Epithelial cell of esophagus (primary cell): Measurements from ENCODE around the gene SLC29A4.
"Not testable (repeated sequence)": the region's sequence is repeated elsewhere in the genome, so short reads cannot be mapped to it uniquely, and the experiment has no call there.

Experiments
- DNase-seq: peaks from one replicate; pipeline ENCODE4 v3.0.0; 2010; ENCODE audit warnings: low read depth
- H3K4me3 ChIP-seq: 2 replicates; pipeline ENCODE4 v1.5.1; 2011; ENCODE audit warnings: mild to moderate bottlenecking, low read length, control low read depth
- TF ChIP-seq, protein P1 (sequence below): IDR thresholded peaks from 2 replicates; pipeline ENCODE4 v1.5.1; 2011; ENCODE audit warnings: low read depth, mild to moderate bottlenecking, low read length, control low read depth, inconsistent platforms; ENCODE audit not compliant: insufficient read depth; ENCODE audit errors: missing control alignments

The SLC29A4 gene

DNA sequence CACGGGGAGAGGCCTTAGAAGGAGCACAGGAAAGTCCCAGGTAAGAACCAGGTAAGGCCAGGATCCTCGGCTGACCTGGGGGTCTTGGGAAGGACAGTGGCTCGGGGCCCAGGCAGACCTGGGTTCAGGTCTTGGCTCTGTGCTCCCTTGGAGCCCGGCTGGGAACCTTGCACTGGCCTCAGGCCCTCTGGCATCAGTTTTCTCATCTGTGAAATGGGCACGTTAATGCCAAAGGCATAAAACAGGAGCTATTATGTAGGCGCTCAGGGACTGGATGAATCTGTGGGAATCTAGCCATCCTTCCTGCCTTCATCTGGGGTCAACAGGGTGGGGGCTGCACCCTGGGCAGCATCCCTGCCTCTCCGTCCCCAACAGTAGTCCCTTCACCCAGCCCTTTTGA is 8.3 kb upstream of the SLC29A4 start:
- no peak for DNase-seq
- TF ChIP-seq, protein P1, sequence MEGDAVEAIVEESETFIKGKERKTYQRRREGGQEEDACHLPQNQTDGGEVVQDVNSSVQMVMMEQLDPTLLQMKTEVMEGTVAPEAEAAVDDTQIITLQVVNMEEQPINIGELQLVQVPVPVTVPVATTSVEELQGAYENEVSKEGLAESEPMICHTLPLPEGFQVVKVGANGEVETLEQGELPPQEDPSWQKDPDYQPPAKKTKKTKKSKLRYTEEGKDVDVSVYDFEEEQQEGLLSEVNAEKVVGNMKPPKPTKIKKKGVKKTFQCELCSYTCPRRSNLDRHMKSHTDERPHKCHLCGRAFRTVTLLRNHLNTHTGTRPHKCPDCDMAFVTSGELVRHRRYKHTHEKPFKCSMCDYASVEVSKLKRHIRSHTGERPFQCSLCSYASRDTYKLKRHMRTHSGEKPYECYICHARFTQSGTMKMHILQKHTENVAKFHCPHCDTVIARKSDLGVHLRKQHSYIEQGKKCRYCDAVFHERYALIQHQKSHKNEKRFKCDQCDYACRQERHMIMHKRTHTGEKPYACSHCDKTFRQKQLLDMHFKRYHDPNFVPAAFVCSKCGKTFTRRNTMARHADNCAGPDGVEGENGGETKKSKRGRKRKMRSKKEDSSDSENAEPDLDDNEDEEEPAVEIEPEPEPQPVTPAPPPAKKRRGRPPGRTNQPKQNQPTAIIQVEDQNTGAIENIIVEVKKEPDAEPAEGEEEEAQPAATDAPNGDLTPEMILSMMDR = no peak

DNA sequence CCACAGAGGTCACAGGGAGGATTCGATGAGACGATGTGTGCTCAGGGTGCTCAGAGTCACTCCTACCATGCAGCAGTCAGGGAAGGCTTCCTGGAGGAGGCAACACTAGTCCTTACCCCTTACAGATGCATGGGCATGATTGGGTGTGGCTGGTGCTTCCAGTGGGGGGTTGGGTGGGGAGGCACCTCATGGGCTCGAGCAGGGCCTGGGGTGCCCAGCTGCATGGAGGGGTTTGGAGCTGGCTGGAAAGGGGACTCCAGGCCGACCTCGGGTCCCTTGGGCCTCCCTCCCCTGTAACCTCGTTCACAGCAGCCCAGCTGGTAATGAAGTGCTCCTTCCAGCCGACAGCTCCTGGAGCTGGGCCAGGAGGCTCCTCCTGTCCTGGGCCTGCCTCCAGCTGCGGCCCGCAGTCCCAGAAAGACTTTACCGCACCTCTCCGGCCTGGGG is 7.7 kb upstream of the SLC29A4 start:
- DNase-seq, H3K4me3 ChIP-seq: not testable (repeated sequence)

More for the DNA sequence above, 8.3 kb upstream of the SLC29A4 start:
- H3K4me3 ChIP-seq = no peak overlapping the region

DNA sequence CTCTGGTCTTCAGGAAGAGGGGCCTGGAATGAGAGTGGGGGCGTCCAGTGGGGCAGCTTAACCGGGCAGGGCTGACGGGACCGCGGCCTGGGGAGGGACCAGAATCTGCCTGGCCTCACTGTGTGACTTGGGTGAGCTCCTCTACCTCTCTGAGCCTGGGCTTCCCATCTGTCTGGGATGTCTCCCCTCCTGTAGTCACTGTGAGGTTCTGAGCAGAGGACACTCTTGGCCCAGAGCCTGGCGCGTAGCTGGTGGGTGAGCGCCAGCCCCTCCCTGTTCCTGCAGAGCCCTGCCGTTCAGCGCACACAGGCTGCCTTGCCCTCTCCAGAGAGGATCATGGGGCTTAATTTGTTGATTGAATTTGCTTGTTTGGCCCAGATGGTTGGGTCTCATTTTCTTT is 7.2 kb upstream of the SLC29A4 start:
- not testable (repeated sequence) for H3K4me3 ChIP-seq, DNase-seq

DNA sequence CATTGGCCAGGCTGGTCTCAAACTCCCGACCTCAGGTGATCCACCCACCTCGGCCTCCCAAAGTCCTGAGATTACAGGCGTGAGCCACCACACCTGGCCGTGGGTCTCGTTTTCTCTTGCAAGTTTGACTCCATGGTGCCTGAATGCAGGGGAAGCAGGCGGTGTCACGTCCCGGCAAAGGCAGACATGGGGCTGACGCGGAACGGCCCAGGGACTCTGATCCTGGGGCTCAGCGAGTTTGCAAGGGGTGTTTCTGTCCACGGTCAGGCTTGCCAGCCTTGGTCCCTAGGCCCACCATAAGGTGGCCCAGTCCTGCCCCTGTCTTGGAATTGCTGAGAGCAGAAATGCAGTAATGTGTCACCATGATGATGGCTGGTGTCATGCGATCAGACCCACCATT is 6.6 kb upstream of the SLC29A4 start:
- not testable (repeated sequence) for H3K4me3 ChIP-seq, DNase-seq

DNA sequence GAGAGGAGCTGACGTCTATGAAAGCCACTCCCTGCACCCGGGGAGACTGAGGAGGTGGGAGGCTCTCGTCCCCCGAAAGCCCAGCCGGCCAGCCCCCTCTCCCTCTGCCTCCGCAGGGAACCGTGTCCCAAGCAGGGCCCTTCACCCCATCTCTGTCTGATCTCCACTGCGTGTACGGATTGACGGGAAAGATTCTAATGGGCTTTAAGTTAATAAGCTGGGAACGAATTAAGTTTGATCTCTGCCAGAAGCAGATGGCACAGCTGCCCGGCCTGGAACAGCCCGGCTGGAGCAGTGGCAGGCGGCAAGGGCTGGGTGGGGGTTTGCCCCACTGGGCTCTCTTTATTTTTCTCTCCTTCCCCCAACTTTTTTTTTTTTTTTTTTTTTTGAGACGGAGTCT is 6.1 kb upstream of the SLC29A4 start:
- DNase-seq = no peak

DNA sequence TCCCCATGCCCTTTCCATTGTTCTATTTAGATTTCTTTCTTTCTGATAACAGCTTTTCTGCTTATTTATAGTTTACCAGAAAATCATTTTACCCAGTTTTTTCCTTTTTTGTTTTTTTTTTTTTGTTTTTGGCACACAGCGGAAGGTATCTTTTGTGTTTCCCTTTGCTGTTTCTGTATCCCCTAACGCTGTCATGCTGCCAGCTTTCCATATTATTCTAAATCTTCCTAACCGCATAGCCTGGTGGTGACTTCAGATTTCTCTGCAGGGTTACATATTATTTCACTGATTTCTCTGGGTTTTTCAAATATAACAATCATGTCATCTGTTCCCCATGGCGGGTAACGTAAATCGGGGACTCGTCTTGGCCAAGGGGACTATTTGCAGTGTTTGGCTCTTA is 4.0 kb upstream of the SLC29A4 start:
- TF ChIP-seq, protein P1 = no peak
- no peak for DNase-seq
- no peak overlapping the region for H3K4me3 ChIP-seq

More for the DNA sequence above, 6.1 kb upstream of the SLC29A4 start:
- TF ChIP-seq, protein P1 = no peak
- H3K4me3 ChIP-seq = no peak overlapping the region

DNA sequence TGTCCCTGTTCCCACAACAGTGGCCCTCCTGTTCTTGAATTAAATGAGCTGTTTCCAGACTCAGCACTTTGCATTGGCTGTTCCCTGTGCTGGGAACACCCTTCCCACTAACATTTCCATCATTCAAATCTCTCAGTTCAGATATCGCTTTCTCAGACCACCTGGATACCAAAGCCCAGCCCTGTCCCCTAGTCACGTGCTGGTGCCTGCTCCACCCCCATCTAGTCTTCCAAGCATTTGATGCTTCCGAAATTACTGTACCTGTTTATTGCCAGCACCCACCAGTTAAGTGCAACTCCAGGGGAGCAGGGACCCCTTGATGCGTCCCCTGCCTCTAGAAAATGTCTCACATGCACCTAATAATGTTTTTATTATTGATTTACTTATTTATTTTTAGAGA is 3.0 kb upstream of the SLC29A4 start:
- H3K4me3 ChIP-seq = no peak overlapping the region
- TF ChIP-seq, protein P1 = no peak
- DNase-seq = no peak

DNA sequence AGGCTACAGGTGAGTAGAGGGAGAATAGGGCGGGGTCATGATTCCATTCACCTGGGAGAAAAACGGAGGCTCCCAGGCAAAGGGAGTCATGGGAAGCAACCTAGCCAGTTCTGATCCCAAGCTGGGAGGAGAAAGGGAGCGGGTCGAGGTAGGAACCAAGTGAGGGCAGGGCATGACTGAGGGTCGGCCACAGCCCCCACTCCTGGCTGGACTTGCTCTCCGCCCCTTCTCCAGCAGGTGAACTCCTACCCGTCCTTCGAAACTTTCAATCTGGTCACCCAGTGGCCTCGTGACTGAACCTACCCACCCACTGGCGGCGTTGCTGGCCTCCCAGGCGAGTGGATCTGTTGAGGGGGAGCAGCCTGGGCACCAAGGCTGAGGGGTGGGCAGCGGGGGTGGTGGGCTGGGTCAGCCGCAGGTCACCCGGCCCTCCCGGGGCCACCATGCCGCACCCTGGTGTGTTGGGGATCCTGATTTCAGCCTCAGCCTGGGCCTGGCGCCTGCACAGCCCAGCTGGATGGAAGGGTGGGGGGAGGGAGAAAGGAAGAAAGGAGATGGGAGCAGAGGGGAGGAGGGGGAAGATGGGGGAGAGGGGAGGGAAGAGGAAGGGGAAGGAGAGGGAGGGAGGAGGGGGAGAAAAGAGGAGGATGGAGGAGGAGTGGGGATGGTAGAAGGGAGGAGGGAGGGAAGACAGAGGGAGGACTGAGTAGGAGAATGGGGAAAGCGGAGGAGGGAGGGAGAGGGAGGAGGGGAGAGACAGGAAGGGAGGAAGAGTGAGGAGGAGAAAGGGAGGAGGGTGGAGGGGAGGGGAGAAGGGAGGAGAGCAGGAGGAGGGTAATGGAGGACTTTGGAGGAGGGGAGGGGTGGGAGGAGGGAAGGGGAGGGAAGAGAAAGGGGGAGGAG is 894 bp upstream of the SLC29A4 start:
- DNase-seq = not testable (repeated sequence)

DNA sequence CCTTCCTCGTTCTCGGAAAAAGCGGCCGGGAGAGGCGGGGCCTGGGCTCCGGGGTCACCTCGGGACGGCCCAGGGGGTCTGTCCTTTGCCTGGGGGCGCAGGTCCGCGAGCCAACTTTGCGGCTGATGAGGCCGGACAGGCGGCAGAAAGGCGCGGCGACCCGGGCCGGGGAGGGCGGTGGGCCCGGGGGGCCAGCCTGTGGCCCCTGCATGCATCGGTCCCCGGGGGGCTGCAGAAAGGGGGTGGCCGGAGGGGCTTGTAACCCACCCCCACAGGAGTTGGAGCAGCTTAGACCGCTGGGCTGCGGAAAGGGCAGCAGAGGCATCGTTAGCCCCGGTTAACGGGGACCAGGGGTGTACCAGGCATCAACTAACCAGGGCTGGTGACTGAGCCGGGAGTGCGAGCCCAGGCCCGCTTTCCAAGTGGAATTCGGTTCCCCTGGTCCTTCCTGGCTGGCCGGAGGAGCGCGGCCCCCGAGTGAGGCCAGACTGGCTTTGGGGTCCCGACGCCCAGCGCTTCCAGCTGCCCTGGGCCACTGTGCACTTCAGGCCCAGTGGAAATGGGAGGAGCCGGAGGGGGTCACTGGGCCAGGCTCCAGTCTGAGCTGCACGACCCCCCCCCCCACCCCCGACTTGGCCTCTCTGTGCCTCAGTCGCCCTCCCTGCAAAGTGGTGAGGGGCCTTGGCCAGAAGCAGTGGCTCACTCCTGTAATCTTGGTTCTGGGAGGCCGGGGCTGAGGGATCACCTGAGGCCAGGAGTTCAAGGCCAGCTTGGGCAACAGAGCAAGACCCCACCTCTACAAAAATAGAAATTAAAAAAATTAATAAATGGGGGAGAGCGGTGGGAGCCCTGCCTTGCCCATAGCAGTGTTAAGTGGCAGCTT is 919 bp downstream of the SLC29A4 start:
- DNase-seq = peak; percentile 27
- peak overlapping the region; percentile 20 for H3K4me3 ChIP-seq

More for the DNA sequence above, 894 bp upstream of the SLC29A4 start:
- H3K4me3 ChIP-seq = not testable (repeated sequence)

More for the DNA sequence above, 919 bp downstream of the SLC29A4 start:
- TF ChIP-seq, protein P1 = no peak
